ENCODE measurements around the gene RPL13. TPM values are rescaled to one million over a fixed set of nuclear protein-coding genes. Genes with fewer than 3 reads are reported as not detected.
A peak's percentile ranks its signal among the peaks of the same experiment; 100 is the strongest.

Gene RPL13
- total and polyA plus RNA-seq, 9 of the 15 experiments (the other 6 are each of a cell fraction or from before 2014, with no cell fraction given): 227 to 6,042 (median 1,633) TPM

DNA sequence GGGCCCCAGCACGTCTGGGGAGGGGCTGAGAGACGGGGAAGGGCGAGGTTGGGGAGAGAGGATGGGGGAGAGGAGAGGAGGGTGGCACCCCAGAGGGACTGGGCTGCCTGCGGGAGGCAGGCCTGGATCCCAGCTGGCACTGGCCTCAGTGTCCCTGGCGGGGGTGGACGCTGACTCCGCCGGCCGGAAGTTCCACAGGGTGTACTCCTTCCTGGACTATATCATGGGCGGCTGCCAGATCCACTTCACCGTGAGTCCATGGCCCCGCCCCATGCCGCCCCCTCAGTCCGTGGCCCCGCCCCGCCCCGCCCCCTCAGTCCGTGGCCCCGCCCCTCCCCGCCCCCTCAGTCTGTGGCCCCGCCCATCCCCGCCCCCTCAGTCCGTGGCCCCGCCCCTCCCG, 26.4 kb downstream of the RPL13 start (continued):
- TF ChIP-seq, protein P1, sequence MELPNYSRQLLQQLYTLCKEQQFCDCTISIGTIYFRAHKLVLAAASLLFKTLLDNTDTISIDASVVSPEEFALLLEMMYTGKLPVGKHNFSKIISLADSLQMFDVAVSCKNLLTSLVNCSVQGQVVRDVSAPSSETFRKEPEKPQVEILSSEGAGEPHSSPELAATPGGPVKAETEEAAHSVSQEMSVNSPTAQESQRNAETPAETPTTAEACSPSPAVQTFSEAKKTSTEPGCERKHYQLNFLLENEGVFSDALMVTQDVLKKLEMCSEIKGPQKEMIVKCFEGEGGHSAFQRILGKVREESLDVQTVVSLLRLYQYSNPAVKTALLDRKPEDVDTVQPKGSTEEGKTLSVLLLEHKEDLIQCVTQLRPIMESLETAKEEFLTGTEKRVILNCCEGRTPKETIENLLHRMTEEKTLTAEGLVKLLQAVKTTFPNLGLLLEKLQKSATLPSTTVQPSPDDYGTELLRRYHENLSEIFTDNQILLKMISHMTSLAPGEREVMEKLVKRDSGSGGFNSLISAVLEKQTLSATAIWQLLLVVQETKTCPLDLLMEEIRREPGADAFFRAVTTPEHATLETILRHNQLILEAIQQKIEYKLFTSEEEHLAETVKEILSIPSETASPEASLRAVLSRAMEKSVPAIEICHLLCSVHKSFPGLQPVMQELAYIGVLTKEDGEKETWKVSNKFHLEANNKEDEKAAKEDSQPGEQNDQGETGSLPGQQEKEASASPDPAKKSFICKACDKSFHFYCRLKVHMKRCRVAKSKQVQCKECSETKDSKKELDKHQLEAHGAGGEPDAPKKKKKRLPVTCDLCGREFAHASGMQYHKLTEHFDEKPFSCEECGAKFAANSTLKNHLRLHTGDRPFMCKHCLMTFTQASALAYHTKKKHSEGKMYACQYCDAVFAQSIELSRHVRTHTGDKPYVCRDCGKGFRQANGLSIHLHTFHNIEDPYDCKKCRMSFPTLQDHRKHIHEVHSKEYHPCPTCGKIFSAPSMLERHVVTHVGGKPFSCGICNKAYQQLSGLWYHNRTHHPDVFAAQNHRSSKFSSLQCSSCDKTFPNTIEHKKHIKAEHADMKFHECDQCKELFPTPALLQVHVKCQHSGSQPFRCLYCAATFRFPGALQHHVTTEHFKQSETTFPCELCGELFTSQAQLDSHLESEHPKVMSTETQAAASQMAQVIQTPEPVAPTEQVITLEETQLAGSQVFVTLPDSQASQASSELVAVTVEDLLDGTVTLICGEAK (IDR thresholded peaks at IDR 0.05): 0 out of 2 replicates have a peak, but pooled peaks have one; percentile 27
- TF ChIP-seq, protein P1 (CRISPR knock-in tag; IDR thresholded peaks at IDR 0.05): no peak
- TF ChIP-seq CBX3 (IDR thresholded peaks at IDR 0.05; ENCODE audit: borderline replicate concordance in 1 of 2, low read length in 2 of 2): peak in 1 of 2 experiments; percentile 49; a peak in 2 of 3 replicates
- peak; percentile 53 for TF ChIP-seq PCBP1 (IDR thresholded peaks at IDR 0.05; ENCODE audit: low read depth, low read length, poor library complexity, severe bottlenecking)
- TF ChIP-seq, protein P2, sequence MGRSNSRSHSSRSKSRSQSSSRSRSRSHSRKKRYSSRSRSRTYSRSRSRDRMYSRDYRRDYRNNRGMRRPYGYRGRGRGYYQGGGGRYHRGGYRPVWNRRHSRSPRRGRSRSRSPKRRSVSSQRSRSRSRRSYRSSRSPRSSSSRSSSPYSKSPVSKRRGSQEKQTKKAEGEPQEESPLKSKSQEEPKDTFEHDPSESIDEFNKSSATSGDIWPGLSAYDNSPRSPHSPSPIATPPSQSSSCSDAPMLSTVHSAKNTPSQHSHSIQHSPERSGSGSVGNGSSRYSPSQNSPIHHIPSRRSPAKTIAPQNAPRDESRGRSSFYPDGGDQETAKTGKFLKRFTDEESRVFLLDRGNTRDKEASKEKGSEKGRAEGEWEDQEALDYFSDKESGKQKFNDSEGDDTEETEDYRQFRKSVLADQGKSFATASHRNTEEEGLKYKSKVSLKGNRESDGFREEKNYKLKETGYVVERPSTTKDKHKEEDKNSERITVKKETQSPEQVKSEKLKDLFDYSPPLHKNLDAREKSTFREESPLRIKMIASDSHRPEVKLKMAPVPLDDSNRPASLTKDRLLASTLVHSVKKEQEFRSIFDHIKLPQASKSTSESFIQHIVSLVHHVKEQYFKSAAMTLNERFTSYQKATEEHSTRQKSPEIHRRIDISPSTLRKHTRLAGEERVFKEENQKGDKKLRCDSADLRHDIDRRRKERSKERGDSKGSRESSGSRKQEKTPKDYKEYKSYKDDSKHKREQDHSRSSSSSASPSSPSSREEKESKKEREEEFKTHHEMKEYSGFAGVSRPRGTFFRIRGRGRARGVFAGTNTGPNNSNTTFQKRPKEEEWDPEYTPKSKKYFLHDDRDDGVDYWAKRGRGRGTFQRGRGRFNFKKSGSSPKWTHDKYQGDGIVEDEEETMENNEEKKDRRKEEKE (IDR thresholded peaks at IDR 0.05; ENCODE audit: borderline replicate concordance in 1 of 2, control insufficient read depth in 1 of 2, low read depth in 2 of 2, low read length in 1 of 2): no peak
- TF ChIP-seq, protein P3, sequence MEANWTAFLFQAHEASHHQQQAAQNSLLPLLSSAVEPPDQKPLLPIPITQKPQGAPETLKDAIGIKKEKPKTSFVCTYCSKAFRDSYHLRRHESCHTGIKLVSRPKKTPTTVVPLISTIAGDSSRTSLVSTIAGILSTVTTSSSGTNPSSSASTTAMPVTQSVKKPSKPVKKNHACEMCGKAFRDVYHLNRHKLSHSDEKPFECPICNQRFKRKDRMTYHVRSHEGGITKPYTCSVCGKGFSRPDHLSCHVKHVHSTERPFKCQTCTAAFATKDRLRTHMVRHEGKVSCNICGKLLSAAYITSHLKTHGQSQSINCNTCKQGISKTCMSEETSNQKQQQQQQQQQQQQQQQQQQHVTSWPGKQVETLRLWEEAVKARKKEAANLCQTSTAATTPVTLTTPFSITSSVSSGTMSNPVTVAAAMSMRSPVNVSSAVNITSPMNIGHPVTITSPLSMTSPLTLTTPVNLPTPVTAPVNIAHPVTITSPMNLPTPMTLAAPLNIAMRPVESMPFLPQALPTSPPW (CRISPR knock-in tag; IDR thresholded peaks at IDR 0.05): peak; percentile 50
- TF ChIP-seq EGR1 (conservative IDR thresholded peaks at IDR 0.05): peak; percentile 62
- TF ChIP-seq HDAC6 (IDR thresholded peaks at IDR 0.05; ENCODE audit: low read depth, low read length): no peak
- TF ChIP-seq CCNT2 (IDR thresholded peaks at IDR 0.05; ENCODE audit: borderline replicate concordance, extremely low read depth, insufficient read length, low read depth, low read length): peak; percentile 42
- peak; percentile 9 for TF ChIP-seq ZNF146 (CRISPR knock-in tag; IDR thresholded peaks at IDR 0.05; ENCODE audit: unreplicated experiment)
- TF ChIP-seq, protein P4, sequence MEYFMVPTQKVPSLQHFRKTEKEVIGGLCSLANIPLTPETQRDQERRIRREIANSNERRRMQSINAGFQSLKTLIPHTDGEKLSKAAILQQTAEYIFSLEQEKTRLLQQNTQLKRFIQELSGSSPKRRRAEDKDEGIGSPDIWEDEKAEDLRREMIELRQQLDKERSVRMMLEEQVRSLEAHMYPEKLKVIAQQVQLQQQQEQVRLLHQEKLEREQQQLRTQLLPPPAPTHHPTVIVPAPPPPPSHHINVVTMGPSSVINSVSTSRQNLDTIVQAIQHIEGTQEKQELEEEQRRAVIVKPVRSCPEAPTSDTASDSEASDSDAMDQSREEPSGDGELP (CRISPR knock-in tag; IDR thresholded peaks at IDR 0.05; ENCODE audit: borderline replicate concordance): peak; percentile 36; the same call in 1 of the 2 replicates
- no peak for TF ChIP-seq CC2D1A (IDR thresholded peaks at IDR 0.05)
- TF ChIP-seq DPF2 (IDR thresholded peaks at IDR 0.05): 0 out of 2 replicates have a peak, but pooled peaks have one; percentile 18
